NT2/D1 (cell line): ENCODE measurements around the gene ZNF581.

Experiments
- DNase-seq: peaks from one replicate; pipeline ENCODE4 v3.0.0-alpha.2; 2011; ENCODE audit warnings: low read depth, low spot score
- H3K27me3 ChIP-seq: 2 replicates; pipeline ENCODE4 v1.6.0; 2011; ENCODE audit warnings: mild to moderate bottlenecking; ENCODE audit not compliant: insufficient read length, insufficient read depth
- H3K36me3 ChIP-seq: 2 replicates; pipeline ENCODE4 v1.6.1; 2011; ENCODE audit warnings: mild to moderate bottlenecking, low read length, mixed read lengths; ENCODE audit not compliant: insufficient read depth, insufficient read length
- H3K4me1 ChIP-seq: 2 replicates; pipeline ENCODE4 v1.5.1; 2011; ENCODE audit not compliant: insufficient read depth, insufficient read length
- H3K4me3 ChIP-seq: 2 replicates; pipeline ENCODE4 v1.5.1; 2011; ENCODE audit warnings: low read depth; ENCODE audit not compliant: insufficient read length
- H3K9ac ChIP-seq: 2 replicates; pipeline ENCODE4 v1.6.0; 2011; ENCODE audit warnings: low read depth; ENCODE audit not compliant: insufficient read length
- H3K9me3 ChIP-seq: 2 replicates; pipeline ENCODE4 v1.5.1; 2011; ENCODE audit warnings: mild to moderate bottlenecking, low read length; ENCODE audit not compliant: insufficient read depth
- SUZ12 ChIP-seq: IDR thresholded peaks from 2 replicates; pipeline ENCODE4 v1.6.1; 2011; ENCODE audit not compliant: insufficient read length, insufficient read depth; ENCODE audit errors: extremely low read depth
- YY1 ChIP-seq: IDR thresholded peaks from 2 replicates; pipeline ENCODE4 v1.6.1; 2011; ENCODE audit not compliant: insufficient read length, insufficient read depth
- ZNF274 ChIP-seq: IDR thresholded peaks from 2 replicates; pipeline ENCODE4 v1.6.1; 2011; ENCODE audit warnings: mild to moderate bottlenecking, low read depth, low read length

The ZNF581 gene

GRCh38 chr19:55636723-55637122 is 6.7 kb upstream of the ZNF581 start:
- Histone ChIP-seq H3K9me3 (no peaks in the 10 kb centered on the region), H3K27me3 (no peaks in the 10 kb centered on the region), H3K36me3 (peaks cover 19% of the 10 kb centered on the region), H3K9ac (no peak overlapping the region), H3K4me1 (peaks cover 12% of the 10 kb centered on the region), H3K4me3 (no peak overlapping the region)
- DNase-seq: no peak
- no peak for TF ChIP-seq YY1
- no peak for TF ChIP-seq ZNF274

- Histone ChIP-seq H3K9me3 (no peaks in the 10 kb centered on the region), H3K27me3 (no peaks in the 10 kb centered on the region), H3K9ac (no peak overlapping the region), H3K36me3 (peaks cover 19% of the 10 kb centered on the region), H3K4me3 (no peak overlapping the region), H3K4me1 (peaks cover 12% of the 10 kb centered on the region)
- no peak for DNase-seq
- TF ChIP-seq SUZ12: no peak
- TF ChIP-seq YY1: no peak
- TF ChIP-seq ZNF274: no peak
These were observed 5.9 kb upstream of the ZNF581 start for GRCh38 chr19:55637534-55637933.

GRCh38 chr19:55638864-55639359 is 4.5 kb upstream of the ZNF581 start:
- H3K27me3 ChIP-seq: no peaks in the 10 kb centered on the region
- peaks cover 19% of the 10 kb centered on the region for H3K36me3 ChIP-seq
- peaks cover 14% of the 10 kb centered on the region for H3K4me1 ChIP-seq
- TF ChIP-seq ZNF274: no peak
- no peak for TF ChIP-seq YY1
- TF ChIP-seq SUZ12: no peak
- H3K9me3 ChIP-seq: no peaks in the 10 kb centered on the region
- no peak overlapping the region for H3K4me3 ChIP-seq
- DNase-seq: no peak
- no peak overlapping the region for H3K9ac ChIP-seq

GRCh38 chr19:55640043-55640576 is 3.3 kb upstream of the ZNF581 start:
- DNase-seq: no peak
- peak overlapping the region; percentile 71 for H3K9ac ChIP-seq

GRCh38 chr19:55640577-55641425 is 2.6 kb upstream of the ZNF581 start, which contains the start of gene ZNF580:
TSS of gene ZNF580 (plus strand) at chr19:55641002. CDS start at chr19:55642509, 1,507 bp downstream.
- no peaks in the 10 kb centered on the region for H3K9me3 ChIP-seq
- H3K36me3 ChIP-seq: peaks cover 36% of the 10 kb centered on the region
- H3K4me1 ChIP-seq: peaks cover 18% of the 10 kb centered on the region
- no peak for DNase-seq
- no peaks in the 10 kb centered on the region for H3K27me3 ChIP-seq
- TF ChIP-seq ZNF274: no peak
- no peak for TF ChIP-seq YY1
- no peak for TF ChIP-seq SUZ12
- peak within 1 kb of the TSS; percentile 94 for H3K9ac ChIP-seq
- H3K4me3 ChIP-seq: peak within 1 kb of the TSS; percentile 72

More at GRCh38 chr19:55640043-55640576, 3.3 kb upstream of the ZNF581 start:
- peaks cover 29% of the 10 kb centered on the region for H3K36me3 ChIP-seq
- no peaks in the 10 kb centered on the region for H3K9me3 ChIP-seq
- no peaks in the 10 kb centered on the region for H3K27me3 ChIP-seq
- H3K4me1 ChIP-seq: peaks cover 20% of the 10 kb centered on the region
- TF ChIP-seq ZNF274 (no peak), SUZ12 (no peak), YY1 (no peak)
- H3K4me3 ChIP-seq: peak overlapping the region; percentile 72

GRCh38 chr19:55641426-55642152 is 1.9 kb upstream of the ZNF581 start:
- Histone ChIP-seq H3K4me1 (peaks cover 14% of the 10 kb centered on the region), H3K9me3 (no peaks in the 10 kb centered on the region), H3K4me3 (peak overlapping the region; percentile 72), H3K9ac (peak overlapping the region; percentile 94), H3K36me3 (peaks cover 28% of the 10 kb centered on the region), H3K27me3 (no peaks in the 10 kb centered on the region)
- TF ChIP-seq ZNF274: no peak
- no peak for TF ChIP-seq SUZ12
- TF ChIP-seq YY1: no peak
- no peak for DNase-seq
